DOHH2 (cell line): Measurements from ENCODE around the gene TCL1B.
A peak's percentile ranks its signal among the peaks of the same experiment; 100 is the strongest.

Experiments
- H3F3A ChIP-seq: fragments of 200-600 bp; sonication (generic), shearing (Covaris generic); 2 replicates; pipeline ENCODE4 v1.6.0; 2016; ENCODE audit warnings: antibody characterized with exemption, mild to moderate bottlenecking; ENCODE audit not compliant: control insufficient read depth, insufficient read depth
- H3K27ac ChIP-seq: fragments of 200-600 bp; sonication (generic); 2 replicates; pipeline ENCODE4 v1.5.1; 2014; ENCODE audit warnings: low read depth, mild to moderate bottlenecking, low read length, moderate library complexity
- H3K27me3 ChIP-seq: fragments of 200-600 bp; sonication (generic); 2 replicates; pipeline ENCODE4 v1.6.1; 2014; ENCODE audit warnings: mild to moderate bottlenecking, low read length, mixed read lengths; ENCODE audit not compliant: control insufficient read depth
- H3K36me3 ChIP-seq: fragments of 200-600 bp; sonication (generic); 2 replicates; pipeline ENCODE4 v1.6.1; 2014; ENCODE audit warnings: mild to moderate bottlenecking, low read length, moderate library complexity, mixed read lengths; ENCODE audit not compliant: control insufficient read depth
- H3K4me1 ChIP-seq: fragments of 200-600 bp; sonication (generic); 2 replicates; pipeline ENCODE4 v1.6.1; 2014; ENCODE audit warnings: mild to moderate bottlenecking, low read length, mixed read lengths; ENCODE audit not compliant: control insufficient read depth
- H3K4me2 ChIP-seq: fragments of 200-600 bp; sonication (generic); 2 replicates; pipeline ENCODE4 v1.6.0; 2014; ENCODE audit warnings: mild to moderate bottlenecking, low read length, moderate library complexity
- H3K4me3 ChIP-seq: fragments of 200-600 bp; sonication (generic); 2 replicates; pipeline ENCODE4 v1.5.1; 2014; ENCODE audit warnings: mild to moderate bottlenecking, low read length, mixed read lengths
- H3K79me2 ChIP-seq: fragments of 200-600 bp; sonication (generic); 2 replicates; pipeline ENCODE4 v1.6.1; 2014; ENCODE audit warnings: mild to moderate bottlenecking, low read length, mixed read lengths; ENCODE audit not compliant: control insufficient read depth
- H3K9me2 ChIP-seq: fragments of 200-600 bp; sonication (generic); replicated peaks from 2 replicates; pipeline ENCODE4 v1.6.1; 2014; ENCODE audit warnings: mild to moderate bottlenecking, low read length, mixed read lengths; ENCODE audit not compliant: control insufficient read depth
- H3K9me3 ChIP-seq: fragments of 200-600 bp; sonication (generic); 2 replicates; pipeline ENCODE4 v1.6.1; 2014; ENCODE audit warnings: antibody characterized with exemption, low read length, mixed read lengths; ENCODE audit not compliant: control insufficient read depth, insufficient read depth
- H4K20me1 ChIP-seq: fragments of 200-600 bp; sonication (generic); 2 replicates; pipeline ENCODE4 v1.6.0; 2014; ENCODE audit warnings: low read depth, mild to moderate bottlenecking, antibody characterized with exemption, low read length, moderate library complexity; ENCODE audit not compliant: control insufficient read depth, insufficient read depth
- CTCF ChIP-seq: fragments of 200-600 bp; sonication (generic); IDR thresholded peaks from one replicate; pipeline ENCODE4 v1.5.1; 2014; ENCODE audit warnings: antibody characterized with exemption, mild to moderate bottlenecking, low read depth, low read length; ENCODE audit not compliant: poor library complexity, severe bottlenecking
- EZH2phosphoT487 ChIP-seq: fragments of 200-600 bp; sonication (generic); IDR thresholded peaks from 2 replicates; pipeline ENCODE4 v1.6.1; 2017; ENCODE audit warnings: borderline replicate concordance, mild to moderate bottlenecking, antibody characterized with exemption, low read length, moderate library complexity, mixed read lengths

TCL1B gene

GRCh38 chr14:95697764-95698163 lies 11.5 kb downstream of the TCL1B start:
- Histone ChIP-seq H3F3A (no peaks in the 10 kb centered on the region), H3K27ac (peak overlapping the region; percentile 53), H3K36me3 (0 out of 2 replicates have a peak, but pooled peaks cover 6% of the 10 kb centered on the region), H3K27me3 (0 out of 2 replicates have a peak, but pooled peaks cover 5% of the 10 kb centered on the region), H3K79me2 (no peaks in the 10 kb centered on the region), H4K20me1 (no peaks in the 10 kb centered on the region), H3K4me3 (peak overlapping the region; percentile 28), H3K4me1 (peaks cover 59% of the 10 kb centered on the region), H3K4me2 (peak overlapping the region; percentile 53), H3K9me3 (no peaks in the 10 kb centered on the region), H3K9me2 (no peaks in the 10 kb centered on the region)
- TF ChIP-seq EZH2phosphoT487 (no peak), CTCF (no peak)

DNA sequence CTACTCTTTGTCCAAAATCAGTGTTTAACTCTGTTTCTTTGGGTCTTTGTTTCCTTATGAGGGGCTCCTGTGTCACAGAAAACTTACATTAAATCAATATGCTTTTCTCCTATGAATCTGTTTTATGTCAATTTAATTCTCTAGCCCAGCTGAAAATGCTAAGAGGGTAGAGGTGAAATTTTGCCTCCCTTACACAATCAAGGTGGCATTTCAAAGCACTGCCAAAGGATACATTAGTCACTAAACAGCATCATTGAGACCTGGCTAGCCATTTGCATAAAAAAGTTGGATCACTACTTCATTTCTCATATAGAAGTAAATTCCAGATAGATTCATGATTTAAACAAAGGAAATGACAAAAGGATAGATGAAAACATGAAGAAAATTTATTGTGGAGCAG lies 12.1 kb downstream of the TCL1B start:
- Histone ChIP-seq H3F3A (no peaks in the 10 kb centered on the region), H3K4me1 (peaks cover 59% of the 10 kb centered on the region), H4K20me1 (no peaks in the 10 kb centered on the region), H3K27me3 (0 out of 2 replicates have a peak, but pooled peaks cover 5% of the 10 kb centered on the region), H3K9me2 (no peaks in the 10 kb centered on the region), H3K27ac (peak overlapping the region; percentile 53), H3K36me3 (0 out of 2 replicates have a peak, but pooled peaks cover 6% of the 10 kb centered on the region), H3K4me2 (peak overlapping the region; percentile 53), H3K79me2 (no peaks in the 10 kb centered on the region), H3K9me3 (no peaks in the 10 kb centered on the region), H3K4me3 (no peak overlapping the region; the same call in 1 of the 2 replicates)
- TF ChIP-seq CTCF (no peak), EZH2phosphoT487 (no peak)

- H3K27me3 ChIP-seq: 0 out of 2 replicates have a peak, but pooled peaks cover 11% of the 10 kb centered on the region
- H3K79me2 ChIP-seq: no peaks in the 10 kb centered on the region
- no peaks in the 10 kb centered on the region for H3F3A ChIP-seq
- H3K4me1 ChIP-seq: peaks cover 59% of the 10 kb centered on the region
- no peak overlapping the region for H3K27ac ChIP-seq
- H3K9me3 ChIP-seq: no peaks in the 10 kb centered on the region
- H3K4me2 ChIP-seq: peak overlapping the region; percentile 1; the same call in 1 of the 2 replicates
- H3K4me3 ChIP-seq: 0 out of 2 replicates have a peak overlapping the region, but pooled peaks have one; percentile 12
- 0 out of 2 replicates have a peak, but pooled peaks cover 6% of the 10 kb centered on the region for H3K36me3 ChIP-seq
- TF ChIP-seq EZH2phosphoT487: no peak
- no peak for TF ChIP-seq CTCF
- no peaks in the 10 kb centered on the region for H3K9me2 ChIP-seq
- H4K20me1 ChIP-seq: no peaks in the 10 kb centered on the region
Measured at GRCh38 chr14:95699412-95699811, 13.2 kb downstream of the TCL1B start.
